OCI-LY3 (cell line): ENCODE measurements around the gene ZNF639.

ENCODE experiments used
- H2AFZ ChIP-seq: fragments of 200-600, 300-600 bp; shearing (Covaris generic); 2 replicates; pipeline ENCODE4 v1.6.0; 2014; ENCODE audit warnings: antibody characterized with exemption, low read depth, low read length
- H3K27ac ChIP-seq: fragments of 200-600, 300-600 bp; sonication (generic); 2 replicates; pipeline ENCODE4 v1.5.1; 2014; ENCODE audit warnings: mild to moderate bottlenecking, low read length, moderate library complexity, mixed read lengths
- H3K27me3 ChIP-seq: fragments of 200-600, 300-600 bp; sonication (generic); 2 replicates; pipeline ENCODE4 v1.6.1; 2014; ENCODE audit warnings: low read depth, low read length, mixed read lengths
- H3K36me3 ChIP-seq: fragments of 200-600, 300-600 bp; sonication (generic); replicated peaks from 2 replicates; pipeline ENCODE3; 2014; ENCODE audit warnings: low read depth, low read length, mixed read lengths
- H3K4me1 ChIP-seq: fragments of 300-600, 200-600 bp; sonication (generic); 2 replicates; pipeline ENCODE4 v1.6.1; 2014; ENCODE audit warnings: low read length, mixed read lengths
- H3K4me2 ChIP-seq: fragments of 200-600, 300-600 bp; sonication (generic); 2 replicates; pipeline ENCODE4 v1.6.1; 2014; ENCODE audit warnings: low read length, mixed read lengths
- H3K4me3 ChIP-seq: fragments of 300-600, 200-600 bp; sonication (generic); 2 replicates; pipeline ENCODE4 v1.5.1; 2014; ENCODE audit warnings: antibody characterized with exemption, mild to moderate bottlenecking, low read length, moderate library complexity
- H3K79me2 ChIP-seq: fragments of 300-600, 200-600 bp; shearing (Covaris generic); 2 replicates; pipeline ENCODE4 v1.6.1; 2014; ENCODE audit warnings: mild to moderate bottlenecking, low read length, mixed read lengths
- H3K9ac ChIP-seq: fragments of 300-600, 200-600 bp; shearing (Covaris generic); 2 replicates; pipeline ENCODE4 v1.6.0; 2014; ENCODE audit warnings: mild to moderate bottlenecking, low read length, moderate library complexity
- H3K9me3 ChIP-seq: fragments of 200-600, 300-600 bp; shearing (Covaris generic); 2 replicates; pipeline ENCODE4 v1.6.1; 2014; ENCODE audit warnings: low read length, mixed read lengths; ENCODE audit not compliant: insufficient read depth
- H4K20me1 ChIP-seq: fragments of 200-600, 300-600 bp; sonication (generic); 2 replicates; pipeline ENCODE4 v1.6.1; 2016; ENCODE audit warnings: low read length, mixed read lengths; ENCODE audit not compliant: insufficient read depth
- EZH2phosphoT487 ChIP-seq: fragments of 200-600 bp; shearing (Covaris generic); IDR thresholded peaks from 2 replicates; pipeline ENCODE4 v1.6.1; 2018; ENCODE audit warnings: antibody characterized with exemption, mixed run types, low read depth
- TF ChIP-seq, protein P1 (sequence below): fragments of 200-600, 300-600 bp; sonication (generic); IDR thresholded peaks from 2 replicates; pipeline ENCODE4 v1.5.1; 2014; ENCODE audit warnings: antibody characterized with exemption, low read length, low read depth

ZNF639 gene

GRCh38 chr3:179333084-179333483 is 10.3 kb downstream of the ZNF639 start:
- no peak overlapping the region for H2AFZ ChIP-seq
- H3K9me3 ChIP-seq, result no peaks in the 10 kb centered on the region
- peaks cover 48% of the 10 kb centered on the region for H3K79me2 ChIP-seq
- H3K4me3 ChIP-seq, result no peak overlapping the region
- H3K27ac ChIP-seq, result no peak overlapping the region
- no peaks in the 10 kb centered on the region for H3K27me3 ChIP-seq
- no peak overlapping the region for H3K9ac ChIP-seq
- no peak overlapping the region for H3K4me2 ChIP-seq
- TF ChIP-seq, protein P1, sequence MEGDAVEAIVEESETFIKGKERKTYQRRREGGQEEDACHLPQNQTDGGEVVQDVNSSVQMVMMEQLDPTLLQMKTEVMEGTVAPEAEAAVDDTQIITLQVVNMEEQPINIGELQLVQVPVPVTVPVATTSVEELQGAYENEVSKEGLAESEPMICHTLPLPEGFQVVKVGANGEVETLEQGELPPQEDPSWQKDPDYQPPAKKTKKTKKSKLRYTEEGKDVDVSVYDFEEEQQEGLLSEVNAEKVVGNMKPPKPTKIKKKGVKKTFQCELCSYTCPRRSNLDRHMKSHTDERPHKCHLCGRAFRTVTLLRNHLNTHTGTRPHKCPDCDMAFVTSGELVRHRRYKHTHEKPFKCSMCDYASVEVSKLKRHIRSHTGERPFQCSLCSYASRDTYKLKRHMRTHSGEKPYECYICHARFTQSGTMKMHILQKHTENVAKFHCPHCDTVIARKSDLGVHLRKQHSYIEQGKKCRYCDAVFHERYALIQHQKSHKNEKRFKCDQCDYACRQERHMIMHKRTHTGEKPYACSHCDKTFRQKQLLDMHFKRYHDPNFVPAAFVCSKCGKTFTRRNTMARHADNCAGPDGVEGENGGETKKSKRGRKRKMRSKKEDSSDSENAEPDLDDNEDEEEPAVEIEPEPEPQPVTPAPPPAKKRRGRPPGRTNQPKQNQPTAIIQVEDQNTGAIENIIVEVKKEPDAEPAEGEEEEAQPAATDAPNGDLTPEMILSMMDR, result no peak
- no peak for TF ChIP-seq EZH2phosphoT487
- H4K20me1 ChIP-seq, result 0 out of 2 replicates have a peak, but pooled peaks cover 10% of the 10 kb centered on the region
- no peaks in the 10 kb centered on the region for H3K4me1 ChIP-seq
- peaks cover 78% of the 10 kb centered on the region for H3K36me3 ChIP-seq

- Histone ChIP-seq H3K27me3 (no peaks in the 10 kb centered on the region), H3K4me3 (no peak overlapping the region), H3K36me3 (peaks cover 60% of the 10 kb centered on the region), H4K20me1 (0 out of 2 replicates have a peak, but pooled peaks cover 7% of the 10 kb centered on the region), H3K27ac (no peak overlapping the region), H3K4me2 (no peak overlapping the region), H3K9me3 (no peaks in the 10 kb centered on the region), H2AFZ (no peak overlapping the region), H3K4me1 (no peaks in the 10 kb centered on the region), H3K79me2 (peaks cover 31% of the 10 kb centered on the region), H3K9ac (no peak overlapping the region)
- no peak for TF ChIP-seq EZH2phosphoT487
- TF ChIP-seq, protein P1, result no peak
Measured at GRCh38 chr3:179336345-179336929, 13.6 kb downstream of the ZNF639 start.

- peak within 1 kb of the TSS; percentile 92 for H3K4me3 ChIP-seq
- no peaks in the 10 kb centered on the region for H3K9me3 ChIP-seq
- H3K9ac ChIP-seq, result peak within 1 kb of the TSS; percentile 87
- peaks cover 36% of the 10 kb centered on the region for H3K36me3 ChIP-seq
- no peaks in the 10 kb centered on the region for H3K27me3 ChIP-seq
- peak within 1 kb of the TSS; percentile 97 for H3K4me2 ChIP-seq
- peaks cover 35% of the 10 kb centered on the region for H3K79me2 ChIP-seq
- peak within 1 kb of the TSS; percentile 32; the same call in 1 of the 2 replicates for H2AFZ ChIP-seq
- H3K27ac ChIP-seq, result peak within 1 kb of the TSS; percentile 86
- peaks cover 6% of the 10 kb centered on the region; the same call in 1 of the 2 replicates for H4K20me1 ChIP-seq
- TF ChIP-seq EZH2phosphoT487, result no peak
- TF ChIP-seq, protein P1, result no peak
- H3K4me1 ChIP-seq, result peaks cover 27% of the 10 kb centered on the region
Measured at GRCh38 chr3:179347345-179348194, 24.7 kb downstream of the ZNF639 start, which contains the start of gene MFN1. MFN1 (plus strand) TSS chr3:179347709; CDS start chr3:179348852, 1,143 bp downstream.

- Histone ChIP-seq H3K79me2 (peaks cover 35% of the 10 kb centered on the region), H3K4me2 (peak overlapping the region; percentile 97), H3K4me1 (peaks cover 27% of the 10 kb centered on the region), H3K36me3 (peaks cover 36% of the 10 kb centered on the region), H3K9ac (peak overlapping the region; percentile 87), H4K20me1 (peaks cover 6% of the 10 kb centered on the region; the same call in 1 of the 2 replicates), H3K9me3 (no peaks in the 10 kb centered on the region), H3K27me3 (no peaks in the 10 kb centered on the region), H3K4me3 (peak overlapping the region; percentile 92), H3K27ac (peak overlapping the region; percentile 86), H2AFZ (no peak overlapping the region; the same call in 1 of the 2 replicates)
- TF ChIP-seq, protein P1, result no peak
- TF ChIP-seq EZH2phosphoT487, result no peak
Measured at GRCh38 chr3:179348325-179349013, 25.6 kb downstream of the ZNF639 start.
